GM21528 (cell line): ENCODE measurements around the gene MAD1L1.
"Not testable (repeated sequence)": the region's sequence is repeated elsewhere in the genome, so short reads cannot be mapped to it uniquely, and the experiment has no call there.

ENCODE experiments used
- ATAC-seq: cut with Tn5 transposase; IDR thresholded peaks from one replicate; pipeline ENCODE4 v1.9.1; 2021; ENCODE audit warnings: mild to moderate bottlenecking, moderate library complexity; ENCODE audit not compliant: unreplicated experiment, low FRiP score

Gene MAD1L1

DNA sequence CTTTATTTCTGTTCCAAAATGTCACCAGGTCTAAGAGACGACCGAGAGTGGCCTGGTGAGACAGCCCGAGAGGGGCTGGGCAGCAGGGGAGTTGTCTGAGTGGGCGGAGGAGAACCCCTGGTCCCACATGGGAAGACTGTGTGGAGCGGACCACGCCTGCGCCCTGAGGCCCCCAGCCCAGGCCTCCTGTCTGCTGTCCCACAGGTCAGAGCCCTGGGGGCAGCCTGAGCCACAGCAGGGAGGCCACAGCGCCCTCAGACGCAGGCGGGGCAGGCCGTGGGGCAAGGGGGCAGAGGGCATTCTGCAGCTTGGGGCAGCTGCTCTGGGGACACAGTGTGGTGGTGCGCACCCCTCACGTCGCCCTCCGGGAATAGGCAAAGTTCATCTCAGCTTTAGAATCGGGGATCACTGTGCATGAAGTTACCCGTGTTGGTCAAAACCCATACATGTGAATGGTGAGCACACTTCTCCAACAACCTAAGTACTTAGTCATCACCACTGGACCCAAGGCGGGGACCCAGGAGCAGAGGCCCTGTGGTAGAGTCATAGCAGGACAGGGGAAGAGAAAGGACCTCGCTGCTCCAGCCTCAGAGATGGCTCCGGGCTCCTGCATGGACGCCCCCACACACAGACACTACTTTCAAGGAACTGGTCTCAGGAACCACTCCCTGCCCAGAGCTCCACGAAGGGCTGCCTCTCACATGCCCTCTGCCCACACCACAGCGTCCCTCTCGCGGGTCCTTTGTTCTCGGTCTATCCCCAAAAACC lies 348.0 kb downstream of the MAD1L1 start:
- ATAC-seq = no peak

DNA sequence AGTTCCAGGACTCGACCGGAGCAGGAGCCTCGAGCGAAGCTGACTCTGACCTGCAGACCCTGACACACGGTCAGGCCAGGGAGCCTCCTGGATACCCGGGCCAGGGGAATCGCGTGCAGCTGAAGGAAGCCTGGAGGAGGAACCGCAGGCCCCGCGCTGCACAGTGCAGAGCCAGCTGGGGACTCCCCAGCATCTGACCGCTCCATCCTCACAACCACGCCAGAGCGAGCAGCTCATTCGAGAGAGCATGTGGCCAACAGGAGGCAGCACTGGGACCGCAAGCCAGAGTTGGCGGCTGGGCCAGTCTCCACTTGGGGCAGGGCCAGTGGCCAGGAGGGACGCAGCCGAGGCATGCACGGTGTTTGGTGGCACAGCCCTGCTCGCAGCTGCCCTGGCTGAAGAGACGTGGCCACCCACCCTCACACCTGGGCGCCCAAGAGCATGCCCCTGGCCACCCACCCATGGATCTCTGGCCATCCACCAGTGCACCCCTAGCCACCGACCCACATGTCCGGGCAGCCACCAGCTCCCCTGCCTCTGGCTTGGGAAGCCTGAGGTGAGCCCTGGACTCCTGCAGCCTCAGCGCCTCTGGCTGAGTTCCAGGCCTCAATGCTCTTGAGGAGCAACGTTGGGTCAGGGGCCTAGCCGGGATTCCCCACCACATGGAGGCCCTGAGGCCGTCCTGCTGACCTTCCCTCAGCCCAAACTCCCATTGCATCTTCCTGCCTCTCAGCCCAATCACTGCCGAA lies 348.7 kb downstream of the MAD1L1 start:
- ATAC-seq = no peak

DNA sequence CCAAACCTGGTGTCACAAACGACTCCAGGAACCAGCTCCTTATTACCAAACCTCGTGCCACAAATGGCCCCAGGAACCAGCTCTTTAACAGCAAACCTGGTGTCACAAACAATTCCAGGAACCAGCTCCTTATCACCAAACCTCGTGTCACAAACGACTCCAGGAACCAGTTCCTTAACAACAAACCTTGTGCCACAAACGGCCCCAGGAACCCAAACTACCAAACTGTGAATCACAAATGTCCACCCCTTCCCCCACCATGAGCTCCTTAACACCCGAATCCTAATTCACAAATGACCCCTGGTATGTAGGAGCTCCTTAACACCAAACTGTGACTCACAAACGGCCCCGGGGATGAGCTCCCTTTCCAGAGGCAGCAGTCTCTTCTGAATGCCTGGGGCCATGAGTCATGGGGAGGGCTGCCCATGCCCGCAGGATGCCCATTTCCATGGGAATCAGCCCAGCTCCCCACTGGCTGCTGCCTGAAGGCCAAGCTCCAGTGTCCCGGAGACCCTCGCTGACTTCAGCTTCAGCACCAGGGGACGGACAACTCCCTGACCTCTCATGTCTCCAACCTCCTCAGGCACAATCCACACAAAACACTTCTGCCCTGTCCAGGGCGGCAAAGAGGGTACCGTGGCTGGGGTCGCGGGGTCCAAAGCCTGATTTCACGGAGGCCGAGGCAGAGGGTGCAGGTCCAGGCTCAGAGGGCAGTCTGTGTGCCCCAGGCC lies 349.5 kb downstream of the MAD1L1 start:
- ATAC-seq = no peak

DNA sequence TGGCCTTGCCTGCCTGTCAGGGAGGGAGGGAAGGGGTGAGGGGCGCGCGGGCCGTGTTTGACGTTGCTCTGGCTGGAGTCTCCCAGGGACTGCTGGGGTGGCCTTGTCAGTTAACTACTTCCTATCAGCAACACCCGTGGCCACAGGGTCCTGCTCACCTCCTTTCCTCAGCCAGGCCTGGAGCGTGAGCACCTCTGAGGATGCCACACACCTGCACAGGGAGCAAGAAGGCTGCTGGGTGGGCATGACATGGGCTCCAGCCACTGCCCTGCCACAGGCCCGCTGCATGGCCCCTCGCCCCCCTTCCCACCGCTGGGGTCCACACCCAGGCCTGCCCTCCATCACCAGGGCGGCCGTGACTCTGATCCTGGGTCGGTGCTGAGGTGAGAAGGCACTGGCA lies 350.3 kb downstream of the MAD1L1 start:
- no peak for ATAC-seq

DNA sequence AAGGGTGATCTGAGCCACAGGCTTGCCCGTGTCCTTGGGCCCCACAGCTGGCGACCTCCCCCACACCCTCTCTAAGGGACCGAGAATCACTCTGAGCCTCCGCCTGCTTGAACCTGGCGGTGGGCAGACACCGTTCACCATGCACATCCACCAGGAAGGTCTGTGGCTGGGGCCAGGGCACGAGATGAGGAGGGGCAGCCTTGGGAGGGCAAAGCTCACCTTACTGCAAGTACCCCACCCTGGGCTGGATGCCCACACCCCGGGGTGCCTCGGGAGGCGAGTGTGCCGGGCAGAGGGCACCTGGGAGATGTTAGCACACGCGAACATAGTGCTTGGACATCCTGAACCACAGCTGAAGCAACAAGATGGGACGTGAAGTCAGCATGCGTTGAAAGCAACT lies 350.8 kb downstream of the MAD1L1 start:
- ATAC-seq = no peak

DNA sequence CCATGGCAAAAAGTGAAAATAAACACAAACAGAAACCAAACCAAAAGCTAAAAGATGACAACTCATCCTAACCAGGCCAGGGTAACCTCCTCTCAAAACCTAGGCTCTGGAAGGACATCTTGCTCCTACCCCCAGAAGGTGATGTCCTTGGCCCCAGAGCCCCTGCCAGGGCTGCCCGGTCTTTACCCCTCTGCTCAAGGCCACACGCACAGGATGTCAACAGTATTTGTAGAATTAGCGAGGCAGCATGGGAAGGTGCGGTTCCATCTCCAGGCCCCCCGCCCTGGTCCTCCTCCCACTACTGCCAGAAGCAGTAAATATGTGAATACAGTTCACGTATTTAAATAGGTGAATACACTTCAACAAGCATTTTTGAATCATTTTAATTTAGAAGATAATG lies 356.1 kb downstream of the MAD1L1 start:
- ATAC-seq = not testable (repeated sequence)

DNA sequence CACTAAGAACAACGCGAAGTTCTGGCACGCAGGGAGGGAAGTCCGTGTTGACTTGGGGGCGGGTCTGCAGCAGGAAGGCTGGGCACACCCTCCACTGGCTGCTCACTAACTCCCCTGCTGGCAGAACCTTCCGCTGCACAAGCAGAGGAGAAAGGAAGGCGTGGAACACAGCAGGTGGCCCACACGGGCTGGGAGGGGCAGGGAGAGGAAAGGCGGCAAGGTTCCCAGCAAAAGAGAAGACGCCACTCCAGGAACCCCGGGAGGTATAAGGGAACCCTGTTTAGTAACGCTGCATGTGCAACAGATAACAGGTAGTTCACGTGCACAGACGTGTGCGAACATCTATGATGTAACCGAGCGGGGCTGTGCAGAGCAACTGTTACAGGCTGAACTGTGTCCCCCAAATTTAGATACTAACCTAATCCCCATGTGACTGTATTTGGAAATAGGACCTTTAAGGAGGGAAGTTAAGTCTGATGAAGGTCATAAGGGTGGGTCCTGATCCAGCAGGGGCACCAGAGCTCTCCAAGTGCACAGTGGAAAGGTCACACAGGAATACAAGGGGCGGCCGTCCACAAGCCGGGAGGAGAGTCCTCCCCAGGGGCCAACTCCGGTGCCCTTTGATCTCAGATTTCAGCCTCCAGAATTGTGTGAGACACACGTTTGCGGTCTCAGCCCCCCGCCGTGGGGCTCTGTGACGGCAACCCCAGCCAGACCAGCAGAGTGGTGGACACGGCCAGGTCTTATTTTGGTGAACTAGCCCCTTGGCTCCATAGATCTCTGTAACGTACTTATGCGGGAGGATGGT lies 357.1 kb downstream of the MAD1L1 start:
- ATAC-seq = not testable (repeated sequence)

DNA sequence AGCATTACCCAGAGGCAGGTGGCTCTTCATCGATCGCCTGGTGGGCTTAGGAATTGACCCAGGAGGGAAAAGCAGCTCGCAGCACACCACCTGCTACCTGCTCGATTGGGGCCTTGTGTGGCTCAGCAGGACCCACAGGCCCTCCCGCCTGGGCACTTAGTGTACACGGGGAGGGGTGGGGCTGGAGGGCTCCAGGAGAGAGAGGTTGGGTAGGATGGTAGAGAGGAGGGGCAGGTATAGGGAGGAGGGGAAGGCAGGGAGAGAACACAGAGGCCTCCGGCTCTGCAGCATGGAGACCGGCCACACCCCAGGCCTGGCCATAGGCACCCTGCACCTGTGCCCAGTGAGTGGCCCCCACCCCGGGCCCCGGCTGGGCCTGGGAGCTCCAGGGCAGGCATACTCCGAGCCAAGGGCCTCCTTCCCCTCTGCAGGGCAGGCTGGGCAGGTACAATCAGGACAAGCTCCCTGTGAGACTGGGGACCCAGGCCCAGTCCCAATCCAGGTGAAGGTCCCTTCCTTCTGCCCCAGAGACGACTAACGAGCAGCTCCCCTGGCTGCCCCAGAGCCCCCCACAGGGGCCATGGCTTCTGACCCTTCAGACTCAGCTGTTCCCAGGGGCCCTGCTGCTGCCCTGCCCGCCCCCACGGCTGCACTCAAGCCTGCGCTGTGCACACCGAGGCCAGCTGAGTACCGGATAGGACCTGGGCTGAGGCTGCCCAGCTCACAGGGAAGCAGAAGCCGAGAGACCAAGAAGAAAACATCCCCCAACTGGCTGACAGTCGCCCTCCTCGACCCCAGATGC lies 358.0 kb downstream of the MAD1L1 start:
- not testable (repeated sequence) for ATAC-seq

DNA sequence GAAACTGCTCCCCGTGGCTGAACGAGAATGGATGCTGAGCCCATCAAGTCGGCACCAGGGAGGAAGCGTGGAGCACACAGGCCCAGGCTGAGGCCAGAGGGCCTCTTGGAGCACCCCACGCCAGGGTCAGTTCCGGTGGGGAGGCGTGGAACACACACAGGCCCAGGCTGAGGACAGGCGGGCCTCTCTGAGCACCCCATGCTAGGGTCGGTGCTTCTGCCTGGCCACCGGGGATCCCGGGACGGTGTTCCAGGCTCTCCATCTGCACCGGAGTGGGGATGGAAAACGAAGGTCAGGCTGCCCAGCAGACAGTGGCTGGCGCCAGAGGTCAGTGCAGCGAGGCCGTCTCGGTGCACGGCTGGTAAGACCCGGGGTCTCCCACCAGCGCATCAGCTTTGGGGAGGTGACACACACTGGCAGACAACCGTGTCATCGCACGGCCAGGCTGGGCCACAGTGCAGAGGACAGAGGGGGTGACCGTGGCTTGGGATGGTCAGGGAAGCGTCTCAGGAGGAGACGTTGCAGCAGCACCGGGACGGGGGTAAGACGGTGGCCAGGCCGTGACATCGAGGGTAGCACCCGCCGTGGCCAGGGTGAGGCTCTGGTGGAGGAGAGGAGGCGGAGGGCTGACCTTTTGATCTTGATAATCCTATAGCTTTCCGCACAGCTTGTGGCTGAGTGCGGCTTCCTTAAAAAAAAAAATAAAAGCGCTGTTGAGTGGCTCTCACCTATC lies 358.7 kb downstream of the MAD1L1 start:
- ATAC-seq = no peak

DNA sequence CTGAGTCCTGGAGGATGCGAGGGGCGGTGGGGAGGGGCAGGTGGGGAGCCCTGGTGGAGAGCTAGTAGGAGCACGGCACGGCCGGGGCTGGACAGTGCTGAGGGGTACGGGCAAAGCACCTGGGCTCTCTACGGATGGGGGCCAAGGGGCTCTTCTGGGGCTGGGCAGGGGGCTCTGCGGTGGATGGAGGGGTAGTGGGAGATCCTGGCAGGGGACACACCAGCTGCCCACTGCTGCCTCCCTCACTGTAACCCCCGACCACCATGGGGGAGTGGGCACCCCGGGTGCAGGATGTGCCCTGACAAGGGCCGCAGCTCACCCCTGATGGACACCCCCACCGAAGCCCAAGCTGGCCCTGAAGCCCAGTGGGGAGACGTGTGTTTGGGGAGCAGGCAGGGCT lies 359.3 kb downstream of the MAD1L1 start:
- no peak for ATAC-seq

DNA sequence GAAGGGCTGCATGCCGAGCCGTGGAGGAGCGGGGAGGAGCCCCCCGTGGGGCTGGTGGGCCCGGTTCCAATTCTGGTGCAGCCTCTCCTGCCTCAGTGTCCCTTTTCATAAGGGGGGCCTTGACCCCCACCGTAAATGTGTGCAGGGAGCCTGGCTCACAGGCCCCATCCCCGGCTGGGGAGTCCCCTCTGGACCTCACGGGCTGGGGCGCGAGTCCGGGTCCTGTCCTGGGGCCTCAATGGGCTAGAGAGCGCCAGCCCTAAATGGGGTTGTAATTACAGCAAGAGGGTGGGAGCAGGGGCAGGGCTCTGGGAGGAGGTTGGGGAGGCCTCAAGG lies 359.7 kb downstream of the MAD1L1 start:
- no peak for ATAC-seq

DNA sequence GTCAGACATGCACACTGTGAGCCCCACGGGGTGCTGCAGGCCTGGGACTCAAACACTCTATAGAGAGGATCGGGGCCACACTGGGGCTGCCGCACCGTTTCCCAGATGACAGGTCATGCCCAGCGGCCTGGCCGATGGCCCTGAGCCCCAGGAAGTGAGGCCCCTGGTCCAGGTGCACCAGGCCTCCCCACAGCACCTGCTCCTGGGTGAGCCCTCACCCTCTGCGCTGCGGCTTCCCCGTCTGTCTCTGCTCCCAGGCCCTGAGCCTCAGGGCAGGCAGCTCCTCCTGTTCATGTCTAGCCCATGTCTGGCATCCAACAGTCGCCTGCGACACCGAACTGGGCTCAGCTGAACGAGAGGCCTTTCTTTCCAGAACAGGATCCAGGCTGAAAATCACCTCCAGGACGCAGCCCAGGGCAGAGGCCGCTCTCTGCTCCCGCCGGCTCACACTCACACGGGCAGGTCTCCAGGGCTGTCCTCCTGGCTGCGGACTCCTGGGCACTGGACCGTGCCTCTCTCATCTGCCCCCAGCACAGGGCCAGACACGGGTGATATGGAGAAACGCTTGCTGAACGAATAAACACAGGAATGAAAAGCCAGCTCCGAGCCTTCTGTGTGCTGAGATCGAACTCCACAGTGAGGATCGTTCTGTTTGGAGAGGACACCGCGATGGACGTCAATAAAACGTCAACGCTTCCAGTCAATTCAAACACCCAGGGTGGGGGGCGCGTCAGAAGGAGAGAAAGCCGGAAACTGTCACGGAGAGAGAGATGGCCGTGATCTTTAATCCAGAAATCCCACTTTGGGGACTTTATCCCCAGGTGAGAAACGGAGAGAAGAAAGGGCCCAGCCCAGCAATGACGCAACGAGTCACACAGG lies 360.3 kb downstream of the MAD1L1 start:
- ATAC-seq = no peak

DNA sequence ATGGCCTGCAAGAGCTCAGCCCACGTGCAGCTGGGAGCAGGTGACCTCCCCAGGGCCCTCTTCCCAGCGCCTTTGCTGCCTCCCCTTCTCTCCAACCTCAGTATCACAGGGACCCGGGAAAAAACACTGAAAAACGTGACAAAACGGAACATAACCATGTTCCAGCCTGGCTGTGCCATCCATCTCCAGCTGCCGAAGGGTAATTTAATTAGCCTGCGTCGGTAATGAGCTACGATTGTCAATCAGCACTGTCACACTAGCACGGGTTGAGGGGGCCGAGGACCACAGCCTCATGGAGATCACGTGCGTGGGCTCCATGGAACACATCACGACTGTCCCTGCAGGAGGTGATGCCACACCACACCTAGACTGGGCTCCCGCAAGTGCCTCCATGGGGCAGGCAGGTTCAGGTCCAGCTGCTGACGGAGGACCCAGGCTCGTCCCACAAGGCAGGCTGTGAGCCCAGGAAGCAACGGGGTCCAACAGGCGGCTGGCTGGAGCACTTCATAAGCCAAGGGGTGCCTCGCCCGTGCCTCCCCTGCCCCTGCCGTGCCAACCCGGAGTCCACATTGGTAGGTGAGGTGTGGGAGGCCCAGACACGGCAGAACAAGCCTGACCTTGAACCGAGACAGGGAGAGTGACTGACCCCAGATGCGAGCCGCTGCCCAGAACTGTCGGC lies 363.2 kb downstream of the MAD1L1 start:
- no peak for ATAC-seq

DNA sequence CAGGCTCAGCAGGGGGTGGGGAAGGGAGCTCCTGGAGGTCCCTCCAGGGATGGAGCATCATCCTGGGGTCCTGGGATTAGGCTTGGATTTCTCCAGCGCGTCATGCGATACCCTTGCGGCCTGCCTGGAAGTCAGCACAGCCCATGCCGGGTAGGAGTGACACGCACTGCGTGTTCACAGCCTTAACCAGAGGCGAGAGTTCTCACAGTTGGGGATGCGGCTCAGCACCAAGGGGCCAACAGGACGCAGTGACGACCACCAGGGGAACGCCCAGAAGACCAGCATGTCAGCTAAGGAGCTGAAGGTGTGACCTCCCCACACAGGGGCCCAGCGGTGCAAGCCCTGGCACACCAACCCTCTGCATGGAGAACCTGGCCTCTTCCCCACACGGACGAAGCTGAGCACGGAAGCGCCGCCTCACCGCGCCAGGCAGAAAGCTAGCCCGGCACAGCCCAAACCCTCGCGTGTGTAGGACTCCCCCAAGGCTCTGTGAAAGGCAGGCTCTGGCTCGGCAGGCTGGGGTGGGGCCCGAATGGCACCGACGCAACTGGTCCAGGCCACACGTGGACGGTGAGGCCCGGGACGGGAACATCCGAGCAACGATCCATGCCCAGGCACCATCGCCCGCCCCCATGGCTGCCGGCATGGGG lies 364.1 kb downstream of the MAD1L1 start:
- ATAC-seq = no peak

DNA sequence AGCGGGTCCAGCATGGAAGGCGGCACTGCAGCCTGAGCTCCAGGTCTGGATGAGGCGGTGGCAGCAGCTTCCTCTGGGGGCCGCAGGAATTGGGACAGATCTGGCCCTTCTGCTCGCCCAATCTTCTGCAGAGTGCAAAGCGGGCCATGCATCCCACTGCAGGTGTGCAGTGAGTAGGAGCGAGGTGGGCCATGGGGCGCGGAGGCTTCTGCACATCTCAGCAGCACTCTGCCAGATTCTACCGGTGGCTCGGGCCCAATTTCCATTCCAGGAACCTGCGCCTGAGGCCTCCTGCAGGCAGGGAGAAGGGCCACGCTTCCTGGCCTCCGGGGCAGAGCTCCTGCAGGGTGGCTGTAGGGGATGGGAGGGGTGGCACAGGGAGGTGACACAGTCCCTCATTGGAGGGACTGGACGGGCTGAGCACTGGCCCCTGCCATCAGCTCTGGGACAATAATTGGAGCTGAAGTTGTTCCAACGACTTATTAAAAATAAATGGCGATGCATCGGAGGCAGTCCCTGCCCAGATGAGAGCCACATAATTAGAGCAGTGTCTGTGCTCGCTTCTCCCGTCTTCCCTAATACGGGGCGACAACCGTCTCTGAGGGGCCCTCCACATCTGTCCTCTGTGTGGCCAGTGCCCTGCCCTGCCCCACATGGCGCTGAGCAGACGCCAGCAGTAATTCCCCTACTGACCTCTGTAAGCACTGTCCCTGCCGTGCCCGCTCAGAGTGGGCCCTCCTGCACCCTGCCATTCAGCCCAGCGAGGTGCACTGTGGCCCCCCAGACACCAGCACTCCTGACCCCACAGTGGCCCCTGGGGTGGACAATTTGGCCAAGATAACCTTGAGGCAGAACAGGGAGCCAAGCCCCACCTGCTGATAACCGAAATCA lies 365.1 kb downstream of the MAD1L1 start:
- no peak for ATAC-seq

DNA sequence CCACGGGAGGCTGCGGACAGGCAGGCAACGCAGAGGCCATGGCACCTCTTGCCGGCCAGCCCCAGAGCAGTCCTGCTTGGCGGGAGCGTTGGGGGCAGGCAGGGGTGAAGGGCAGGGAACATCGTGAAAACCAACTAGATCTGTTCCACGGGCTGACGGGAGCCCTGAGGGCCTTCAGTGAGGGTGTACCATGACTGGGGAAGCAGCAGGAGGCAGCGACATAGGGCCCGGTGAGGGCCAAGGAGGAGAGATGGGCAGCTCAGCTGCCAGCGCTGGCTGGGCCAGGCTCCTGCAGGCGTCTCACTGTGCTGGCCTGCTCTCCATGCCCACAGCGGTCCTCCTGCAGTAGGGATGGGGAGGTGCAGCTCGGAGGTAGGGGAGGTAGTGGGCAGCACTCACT lies 366.1 kb downstream of the MAD1L1 start:
- ATAC-seq = no peak
